Endometrial microvascular endothelial cells (primary cell): ENCODE results near the gene TIMP1. TPM values are rescaled to one million over a fixed set of nuclear protein-coding genes. Genes with fewer than 3 reads are reported as not detected.

Source experiments
- in situ Hi-C: cut with HindIII; loops from 2 replicates; pipeline ENCODE4 v1.10.0; 2017; ENCODE audit warnings: low sequenced_read_pairs, low pct_unique_long_range_greater_than_20kb; ENCODE audit errors: inconsistent ontology term
- total RNA-seq: library from RNA; depleted of rRNA; stranded (reverse); fragments of >200 nt; gene quantifications from one replicate; pipeline ENCODE4 v1.2.3, GENCODE V29; 2015; ENCODE audit errors: inconsistent ontology term

Gene TIMP1
- total RNA-seq, 1 donor from 2014 or later = 160 TPM

DNA sequence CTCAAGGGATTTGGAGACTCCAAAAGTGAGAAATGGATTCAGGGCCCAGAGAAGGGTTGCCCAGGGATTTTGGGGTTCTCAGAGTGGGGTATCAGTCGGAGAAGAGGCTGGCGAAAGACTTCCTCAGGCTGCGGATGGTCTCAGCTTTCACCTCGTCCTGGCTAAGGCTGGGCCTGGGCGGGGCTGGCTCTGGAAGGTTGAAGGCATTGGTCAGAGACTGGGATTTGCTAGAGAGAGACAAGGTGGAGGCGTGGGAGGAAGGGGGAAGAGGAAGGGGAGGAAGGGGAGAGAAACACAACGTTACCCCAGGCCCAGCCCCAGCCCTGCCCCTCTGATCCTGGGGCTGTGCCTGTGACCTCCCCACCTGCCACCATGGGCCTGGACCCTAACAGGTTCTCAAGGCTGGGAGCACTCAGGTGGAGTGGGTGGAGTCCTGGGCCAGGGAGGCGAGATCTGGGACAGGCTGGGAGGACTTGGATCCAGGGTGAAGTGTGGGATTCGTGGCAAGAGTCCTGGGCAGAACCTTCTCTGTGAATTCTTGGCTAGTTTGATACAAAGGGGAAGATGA, 9.4 kb upstream of the TIMP1 start:
- in situ Hi-C loops = no loop called here

DNA sequence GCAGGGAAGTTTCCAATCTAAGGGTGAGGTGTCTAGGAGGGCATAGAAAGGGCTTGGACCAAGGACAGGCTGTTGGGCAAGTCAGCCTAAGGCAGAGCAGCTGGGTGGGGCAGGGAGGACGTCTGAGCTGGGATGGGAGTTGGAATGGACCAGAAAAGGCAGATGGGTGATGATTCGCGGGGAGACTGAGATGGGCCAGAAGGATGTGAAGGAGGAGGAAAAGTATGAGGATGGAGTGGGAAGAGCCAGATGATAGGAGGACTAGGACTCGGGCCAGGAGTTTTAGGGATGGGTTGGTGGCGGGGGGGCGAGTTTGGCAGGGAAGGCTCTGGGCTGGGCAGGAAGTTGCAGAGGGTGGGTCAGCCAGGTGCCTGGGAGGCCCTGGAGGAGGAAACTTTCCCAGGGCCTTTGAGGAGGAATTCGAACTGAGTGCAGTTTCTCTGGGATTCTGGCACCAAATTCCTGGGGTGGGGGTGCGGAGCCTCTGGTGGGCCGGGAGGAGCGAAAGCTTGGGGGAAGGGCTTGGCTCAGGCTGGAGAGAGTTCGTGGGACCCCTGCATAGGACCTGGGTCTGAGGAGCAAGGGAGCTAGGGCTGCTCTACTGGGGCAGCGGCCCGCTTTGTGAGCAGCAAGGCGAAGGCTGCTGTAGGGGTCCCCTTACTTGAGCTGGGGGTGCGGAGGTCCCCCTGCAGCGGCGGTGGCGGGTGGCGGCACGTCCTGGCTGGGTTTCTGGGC, 8.7 kb upstream of the TIMP1 start:
- in situ Hi-C loops = no loop called here

DNA sequence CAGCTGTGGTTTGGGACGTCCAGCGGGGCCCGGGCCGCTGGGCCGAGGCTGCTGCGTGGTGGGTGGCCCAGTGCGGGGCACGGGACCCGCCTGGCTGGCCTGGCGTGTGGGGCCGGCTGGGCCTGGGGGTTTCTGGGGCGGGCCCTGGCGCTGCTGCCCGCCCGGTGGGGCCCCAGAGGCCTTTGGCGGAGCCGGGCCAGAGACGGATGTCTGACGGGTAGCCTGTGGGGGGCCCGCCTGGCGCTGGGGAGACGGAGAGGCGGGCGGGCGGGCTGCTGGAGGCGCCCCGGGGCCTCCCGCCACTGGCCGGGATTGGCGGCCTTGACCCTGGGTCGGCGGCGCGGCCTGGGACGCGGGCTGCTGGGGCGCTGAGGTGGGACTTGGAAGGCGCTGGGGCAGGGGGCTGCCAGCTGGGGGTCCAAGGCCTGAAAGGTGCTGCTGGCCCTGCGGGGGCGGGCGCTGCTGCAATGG, 8.1 kb upstream of the TIMP1 start:
- in situ Hi-C loops = no loop called here

DNA sequence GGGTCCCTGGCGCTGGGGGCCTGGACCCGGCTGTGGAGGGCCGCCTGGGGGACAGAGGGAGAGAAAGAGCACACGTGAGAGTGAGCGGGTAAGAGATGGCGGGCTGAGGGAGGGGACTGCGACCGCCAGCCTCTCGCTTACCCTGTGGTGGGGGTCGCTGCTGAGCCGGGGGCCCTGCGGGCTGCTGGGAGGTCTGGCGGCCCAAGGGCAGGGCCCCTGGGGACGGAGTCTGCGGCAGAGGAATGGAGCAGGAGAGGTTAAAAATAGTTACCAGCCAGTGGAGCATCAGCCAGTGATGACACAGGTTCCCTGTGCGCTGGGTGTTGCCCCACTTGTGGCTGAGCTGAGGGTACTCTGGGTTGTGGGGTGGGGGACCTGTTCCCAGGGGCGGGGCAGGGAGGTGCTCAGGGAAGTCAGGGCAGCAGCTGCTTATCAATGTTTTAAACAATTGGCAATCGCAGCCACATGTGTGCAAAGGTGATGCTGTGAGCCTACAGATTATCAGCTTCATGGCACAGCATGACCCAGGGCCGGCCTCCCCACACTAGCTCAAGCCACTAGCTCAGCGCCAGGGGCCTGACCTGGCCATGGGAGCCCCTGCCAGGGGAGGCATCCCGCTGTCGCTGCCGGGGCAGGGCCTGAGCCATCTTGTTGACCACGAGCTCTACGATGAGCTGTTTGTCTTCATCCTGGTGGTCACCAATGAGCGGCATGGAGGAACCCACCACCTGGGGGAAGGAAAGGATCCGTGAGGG, 7.5 kb upstream of the TIMP1 start:
- in situ Hi-C loops = no loop called here

DNA sequence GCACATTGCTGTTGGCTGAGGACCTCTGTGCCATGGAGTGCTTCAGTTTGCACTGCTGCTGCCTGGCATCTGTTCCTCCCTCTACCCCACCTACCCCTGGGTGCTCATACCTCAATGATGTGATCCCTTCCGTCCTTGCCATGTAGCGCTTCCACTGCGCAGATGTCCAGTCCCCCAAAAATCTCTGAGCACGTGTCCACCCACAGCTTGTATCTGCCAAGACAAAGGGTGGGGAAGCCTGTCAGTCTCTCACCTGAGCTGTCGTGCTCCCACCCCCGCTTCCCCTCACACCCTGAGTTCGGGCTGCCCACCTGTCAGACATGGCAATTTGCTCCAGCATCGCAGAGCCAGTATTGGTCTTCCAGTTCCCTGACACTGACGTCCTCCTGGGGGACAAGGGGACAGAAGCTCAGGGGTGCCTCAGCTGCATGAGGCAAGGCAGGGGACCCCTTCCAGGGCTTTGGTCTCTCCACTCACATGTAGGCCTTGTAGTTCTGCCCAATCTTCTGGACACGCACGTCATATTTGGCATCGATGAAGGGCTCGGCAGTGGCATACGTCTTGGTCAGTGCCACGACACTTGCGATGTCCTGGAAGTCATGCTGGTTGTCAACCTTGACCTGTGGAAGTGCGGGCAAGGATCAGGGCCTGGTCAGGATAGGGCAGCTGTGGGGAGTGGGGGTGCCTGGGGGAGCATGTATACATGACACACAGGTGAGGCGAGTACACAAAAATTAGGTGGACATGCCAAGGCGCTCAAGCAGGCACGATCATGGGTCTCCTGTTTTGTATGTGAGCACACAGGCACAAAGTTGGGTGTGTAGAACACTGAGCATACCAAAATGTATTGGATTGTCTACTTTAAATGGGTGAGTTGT, 6.0 kb upstream of the TIMP1 start:
- in situ Hi-C loops = no loop called here

DNA sequence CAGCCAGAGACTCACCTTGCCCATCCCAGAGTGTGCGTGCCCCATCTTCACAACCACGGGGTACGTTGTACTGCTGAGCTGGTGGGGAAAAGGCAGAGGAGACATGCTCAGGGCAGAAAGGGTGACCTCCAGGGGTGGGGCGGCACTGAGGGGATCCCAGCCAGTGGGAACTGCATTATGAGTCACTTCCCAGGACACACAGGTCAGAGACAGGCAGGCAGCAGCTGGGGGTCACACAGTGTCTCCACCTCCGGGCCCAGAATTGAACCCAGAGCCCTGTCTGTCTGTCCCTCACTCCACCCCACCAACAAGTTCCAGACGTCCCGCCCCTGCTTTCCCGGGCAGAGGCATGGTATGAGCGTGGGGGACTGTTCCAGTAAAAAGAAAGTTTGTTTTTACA, 4.8 kb upstream of the TIMP1 start:
- in situ Hi-C loops = no loop called here

DNA sequence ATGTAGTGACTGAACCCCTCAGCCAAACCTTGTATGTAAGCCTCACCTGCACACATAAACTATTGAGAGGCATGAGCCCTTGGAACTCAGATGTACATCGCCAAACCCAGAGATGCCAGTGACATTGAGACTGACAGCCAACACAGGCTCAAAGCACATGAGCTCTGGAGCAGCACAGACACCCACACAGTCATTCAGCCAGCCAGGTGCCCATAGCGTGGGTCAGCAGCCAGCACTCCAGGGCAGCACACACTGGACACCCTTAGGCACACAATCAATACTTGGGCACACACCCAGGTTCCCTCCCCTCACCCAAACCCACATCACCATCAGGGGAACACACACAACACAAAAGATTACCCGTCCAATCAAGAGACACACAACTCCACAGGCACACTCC, 4.3 kb upstream of the TIMP1 start:
- in situ Hi-C loops = no loop called here

DNA sequence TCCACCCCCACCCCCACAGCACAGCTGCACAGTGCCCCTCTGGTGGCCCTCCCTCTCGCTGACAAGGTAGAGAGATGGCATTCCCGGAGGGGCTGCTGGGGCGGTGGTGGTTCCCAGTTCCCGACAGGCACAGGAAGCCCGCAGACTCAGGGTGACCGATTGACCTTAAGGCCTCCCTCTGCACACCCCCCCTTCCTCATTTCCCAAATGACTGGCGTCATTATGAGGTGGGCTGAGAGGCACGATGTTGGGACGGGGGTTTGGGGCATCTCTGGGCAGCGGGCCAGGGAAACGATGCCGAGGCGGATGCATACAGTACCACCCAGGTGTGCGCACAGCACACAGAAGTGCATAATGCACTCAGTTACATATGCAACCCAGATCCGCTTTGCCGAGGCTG, 3.5 kb upstream of the TIMP1 start:
- in situ Hi-C loops = no loop called here

DNA sequence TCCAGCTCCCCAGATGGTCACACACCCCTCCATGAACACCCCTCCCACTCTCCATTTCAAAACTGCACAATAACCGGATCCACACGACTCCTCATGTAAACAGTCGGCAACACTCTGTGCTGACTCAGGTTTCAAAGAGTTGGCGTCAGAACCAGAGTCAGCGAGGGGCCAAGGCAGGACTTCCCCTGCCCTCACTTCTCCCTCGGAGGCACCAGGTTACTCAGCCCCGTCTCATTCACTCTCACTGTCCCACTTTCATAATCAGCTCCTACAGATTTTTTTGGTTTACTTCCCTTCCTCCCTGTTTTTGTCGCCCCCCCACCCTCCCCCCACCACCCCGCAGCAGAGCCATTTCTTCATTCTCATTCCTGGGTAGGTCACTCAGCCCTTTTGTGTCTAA, 2.7 kb upstream of the TIMP1 start:
- in situ Hi-C loops = no loop called here

DNA sequence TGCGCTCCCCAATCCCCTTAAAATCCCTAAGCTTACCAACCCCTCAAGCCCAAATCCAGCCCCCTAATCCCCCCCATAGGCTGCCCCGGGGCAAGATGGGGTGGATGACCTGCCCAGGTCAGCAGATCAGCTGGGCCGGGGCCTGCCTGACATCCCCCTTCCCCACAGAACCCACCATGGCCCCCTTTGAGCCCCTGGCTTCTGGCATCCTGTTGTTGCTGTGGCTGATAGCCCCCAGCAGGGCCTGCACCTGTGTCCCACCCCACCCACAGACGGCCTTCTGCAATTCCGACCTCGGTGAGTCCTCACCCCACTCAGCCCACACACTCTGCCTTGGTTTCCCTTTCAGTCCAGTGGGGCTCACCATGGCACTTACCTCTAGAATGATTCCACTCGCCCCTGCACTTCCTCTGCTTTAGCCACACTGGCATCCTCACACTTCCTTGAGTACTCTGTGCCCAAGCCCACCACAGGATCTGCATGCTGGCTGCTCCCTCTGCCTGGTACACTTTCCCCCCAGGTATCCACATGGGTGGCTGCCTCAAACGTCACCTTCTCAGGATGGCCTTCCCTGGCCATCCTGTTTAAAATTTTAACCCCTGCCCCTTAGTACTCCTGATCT, 1.1 kb downstream of the TIMP1 start:
- in situ Hi-C loops = no loop called here

DNA sequence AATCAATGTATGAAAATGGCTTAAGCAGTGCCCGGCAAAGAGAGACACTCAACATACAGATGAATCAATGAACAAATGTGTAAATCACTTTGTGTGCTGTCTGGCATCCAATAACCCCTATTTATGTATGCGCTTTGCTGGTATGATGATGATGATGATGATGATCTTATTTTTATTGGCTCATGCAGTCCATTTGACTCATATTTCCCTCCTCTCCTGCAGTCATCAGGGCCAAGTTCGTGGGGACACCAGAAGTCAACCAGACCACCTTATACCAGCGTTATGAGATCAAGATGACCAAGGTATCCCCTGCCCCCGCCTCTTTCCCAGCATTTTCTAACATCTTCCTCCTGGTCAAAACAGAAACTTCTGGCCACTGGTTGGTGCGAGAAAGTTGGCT, 2.5 kb downstream of the TIMP1 start:
- in situ Hi-C loops = no loop called here

DNA sequence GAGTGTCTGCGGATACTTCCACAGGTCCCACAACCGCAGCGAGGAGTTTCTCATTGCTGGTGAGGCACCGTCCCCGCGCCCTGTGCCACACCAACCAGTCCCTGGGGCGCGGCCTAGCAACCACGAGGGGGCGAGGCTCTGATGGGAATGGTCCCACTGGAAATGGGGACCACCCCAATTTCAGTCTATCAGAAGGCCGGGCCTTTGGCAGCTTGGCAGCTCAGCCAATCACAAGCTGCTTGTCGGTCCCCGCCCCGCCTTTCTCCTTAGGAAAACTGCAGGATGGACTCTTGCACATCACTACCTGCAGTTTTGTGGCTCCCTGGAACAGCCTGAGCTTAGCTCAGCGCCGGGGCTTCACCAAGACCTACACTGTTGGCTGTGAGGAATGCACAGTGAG, 3.0 kb downstream of the TIMP1 start:
- in situ Hi-C loops = no loop called here

DNA sequence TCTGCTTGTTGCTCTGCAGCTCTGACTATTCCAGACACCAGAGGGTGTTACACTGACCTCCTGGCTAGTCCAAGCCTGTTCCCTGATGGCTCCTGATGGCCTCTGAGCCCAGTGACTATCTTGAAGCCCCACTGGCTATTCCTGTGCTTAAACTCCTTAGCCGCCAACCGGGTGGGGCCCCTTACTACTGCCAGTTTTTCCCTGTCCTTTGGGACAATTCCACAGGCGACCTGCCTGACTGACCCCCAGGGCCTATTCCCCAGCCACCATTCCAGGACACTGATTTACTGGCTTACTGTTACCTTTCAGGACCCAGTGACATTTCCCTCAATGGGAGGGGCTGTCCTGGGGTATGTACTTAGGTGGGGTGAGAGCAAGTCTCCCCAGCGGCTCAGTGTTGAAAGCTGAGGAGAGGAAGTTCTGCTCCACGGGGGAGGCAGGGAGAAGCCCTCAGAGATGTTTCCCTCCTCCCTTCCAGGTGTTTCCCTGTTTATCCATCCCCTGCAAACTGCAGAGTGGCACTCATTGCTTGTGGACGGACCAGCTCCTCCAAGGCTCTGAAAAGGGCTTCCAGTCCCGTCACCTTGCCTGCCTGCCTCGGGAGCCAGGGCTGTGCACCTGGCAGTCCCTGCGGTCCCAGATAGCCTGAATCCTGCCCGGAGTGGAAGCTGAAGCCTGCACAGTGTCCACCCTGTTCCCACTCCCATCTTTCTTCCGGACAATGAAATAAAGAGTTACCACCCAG, 4.0 kb downstream of the TIMP1 start:
- in situ Hi-C loops = no loop called here

DNA sequence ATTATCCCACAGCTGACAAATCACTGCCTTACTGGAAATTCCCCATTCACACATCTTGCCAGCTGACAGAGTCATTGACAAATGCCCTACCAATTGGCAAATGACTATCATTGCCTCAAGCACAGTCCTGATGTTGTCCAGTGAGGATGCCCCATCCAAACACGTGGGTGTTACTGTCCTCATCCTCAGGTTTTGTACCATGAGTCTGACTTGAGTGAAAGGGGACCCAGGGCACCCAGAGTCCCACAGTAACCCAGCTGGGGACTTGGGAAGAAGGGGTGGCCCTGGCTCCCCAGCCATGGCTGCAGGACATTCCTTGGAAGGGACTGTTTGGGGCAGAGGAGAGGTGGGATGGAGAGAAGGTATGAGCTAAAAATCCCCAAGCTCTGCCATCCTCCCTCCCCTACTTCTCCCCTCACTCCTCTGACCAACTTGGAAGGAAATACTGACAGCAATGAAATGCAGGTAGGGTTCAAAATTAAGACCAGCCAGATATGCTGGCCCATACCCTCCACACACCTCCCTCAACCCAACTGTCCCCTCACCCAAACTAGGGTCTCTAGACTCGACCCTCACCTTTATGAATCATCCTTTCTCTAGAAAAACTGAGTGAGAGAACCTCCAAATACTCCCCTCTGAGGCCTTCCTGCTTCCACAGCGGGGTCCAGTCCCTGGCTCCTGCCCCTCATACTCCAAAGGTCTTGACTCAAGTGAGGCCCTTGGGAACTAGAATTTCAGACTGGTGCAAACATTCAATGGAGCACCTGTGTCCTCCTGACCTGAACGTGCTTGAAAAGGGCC, 5.1 kb downstream of the TIMP1 start:
- in situ Hi-C loops = no loop called here

DNA sequence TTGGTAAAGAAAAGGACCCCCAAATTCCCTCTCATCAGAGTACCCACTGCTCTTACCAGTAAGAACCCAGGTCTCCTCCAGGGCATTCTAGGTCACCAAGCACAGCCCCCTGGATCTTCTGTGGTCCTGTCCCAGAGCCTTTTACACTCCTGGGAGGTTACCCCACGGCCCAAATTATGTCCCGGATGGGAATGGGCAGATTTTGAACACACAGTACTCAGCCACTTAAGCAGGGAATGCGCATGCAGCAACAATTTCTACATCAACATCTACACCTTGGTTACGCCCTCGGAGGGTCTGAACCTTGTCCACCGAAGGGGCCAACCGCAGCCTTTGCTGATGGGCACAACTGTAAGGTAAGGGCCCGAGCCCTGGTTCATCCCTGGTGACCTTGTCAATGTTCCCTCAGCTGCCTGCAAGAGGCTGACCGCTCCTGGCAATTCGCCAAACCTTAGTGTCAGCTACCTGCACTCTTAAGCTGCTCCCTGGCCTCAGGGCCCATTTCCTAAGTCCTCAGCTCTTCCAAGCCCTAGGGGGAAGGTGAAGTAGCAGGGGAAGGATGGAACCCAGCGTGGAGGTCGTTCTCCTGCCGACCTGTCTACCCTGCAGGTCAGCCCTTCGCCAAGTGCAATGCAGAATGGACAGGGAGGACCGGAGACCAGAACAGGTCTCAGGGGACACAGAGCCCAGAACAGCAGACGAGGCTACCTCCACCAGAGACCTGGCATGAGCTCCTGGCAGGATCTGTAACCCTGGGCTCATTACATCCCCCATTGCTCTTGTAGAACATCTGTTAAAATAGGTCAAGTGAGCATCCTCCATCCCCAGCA, 5.9 kb downstream of the TIMP1 start:
- in situ Hi-C loops = no loop called here

DNA sequence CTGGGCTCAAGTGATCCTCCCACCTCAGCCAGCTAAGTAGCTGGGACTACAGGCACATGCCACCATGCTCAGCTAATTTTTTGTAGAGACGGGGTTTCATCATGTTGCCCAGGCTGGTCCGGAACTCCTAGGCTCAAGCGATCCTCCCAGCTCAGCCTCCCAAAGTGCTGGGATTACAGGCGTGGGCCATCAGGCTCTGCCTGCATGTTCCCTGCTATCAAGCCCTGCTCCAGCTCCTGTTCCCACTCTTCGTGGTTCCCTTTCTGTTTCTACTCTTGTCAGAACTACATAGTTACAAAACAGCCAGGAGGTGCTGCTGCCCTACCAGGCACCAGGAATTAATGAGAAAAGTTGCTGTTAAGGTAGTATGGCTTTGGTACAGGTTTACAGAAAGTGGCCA, 8.7 kb downstream of the TIMP1 start:
- in situ Hi-C loops = no loop called here

DNA sequence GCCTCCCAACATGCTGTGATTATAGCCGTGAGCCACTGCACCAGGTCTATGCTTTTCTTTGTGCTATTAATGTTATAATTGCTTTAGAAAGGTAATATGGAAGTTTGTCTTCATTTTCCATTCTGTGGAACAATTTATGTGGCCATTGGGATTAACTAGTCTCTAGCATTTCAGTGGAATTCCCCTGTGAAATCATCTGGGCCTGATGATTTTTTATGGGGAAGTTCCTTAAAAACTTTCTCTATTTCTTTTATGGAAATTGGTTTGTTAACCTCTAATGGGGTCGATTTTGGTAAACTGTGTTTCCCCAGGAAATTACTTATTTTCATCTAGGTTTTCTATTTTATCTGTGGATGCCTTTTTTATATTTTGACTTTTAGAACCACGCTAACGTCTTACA, 11.3 kb downstream of the TIMP1 start:
- in situ Hi-C loops = no loop called here
